GM20431 (cell line): ENCODE data around the gene RBM38.

Experiments
- in situ Hi-C: fragments of 300-500 bp; cut with MseI, MboI; formaldehyde crosslinking; loops from one replicate; pipeline ENCODE4 v1.15.0; 2020; ENCODE audit warnings: low sequenced_read_pairs; ENCODE audit not compliant: unreplicated experiment

RBM38 gene

GRCh38 chr20:57400231-57400701 is 9.1 kb downstream of the RBM38 start:
- in situ Hi-C loops: no loop called here

- in situ Hi-C loops: no loop called here
Observed at GRCh38 chr20:57400821-57401564, 9.8 kb downstream of the RBM38 start.

- in situ Hi-C loops: no loop called here
Observed at GRCh38 chr20:57401565-57401918, 10.3 kb downstream of the RBM38 start.

- in situ Hi-C loops: no loop called here
Observed at GRCh38 chr20:57402206-57403125, 11.3 kb downstream of the RBM38 start.

GRCh38 chr20:57403216-57403615 is 12.0 kb downstream of the RBM38 start:
- in situ Hi-C loops: no loop called here

- in situ Hi-C loops: no loop called here
Observed at GRCh38 chr20:57404006-57404405, 12.8 kb downstream of the RBM38 start.

- in situ Hi-C loops: no loop called here
Observed at GRCh38 chr20:57404419-57405072, 13.3 kb downstream of the RBM38 start.

- in situ Hi-C loops: no loop called here
Observed at GRCh38 chr20:57405236-57406016, 14.2 kb downstream of the RBM38 start.

GRCh38 chr20:57407541-57407956 is 16.4 kb downstream of the RBM38 start:
- in situ Hi-C loops: no loop called here

GRCh38 chr20:57408131-57408530 is 16.9 kb downstream of the RBM38 start:
- in situ Hi-C loops: no loop called here

GRCh38 chr20:57408536-57409233 is 17.5 kb downstream of the RBM38 start:
- in situ Hi-C loops: no loop called here

- in situ Hi-C loops: no loop called here
Observed at GRCh38 chr20:57409316-57409671, 18.1 kb downstream of the RBM38 start.

GRCh38 chr20:57409672-57410397 is 18.6 kb downstream of the RBM38 start:
- in situ Hi-C loops: no loop called here

- in situ Hi-C loops: no loop called here
Observed at GRCh38 chr20:57410398-57410920, 19.3 kb downstream of the RBM38 start.

GRCh38 chr20:57410924-57411323 is 19.7 kb downstream of the RBM38 start:
- in situ Hi-C loops: no loop called here

- in situ Hi-C loops: no loop called here
Observed at GRCh38 chr20:57411406-57412283, 20.4 kb downstream of the RBM38 start.

- in situ Hi-C loops: no loop called here
Observed at GRCh38 chr20:57412347-57413029, 21.3 kb downstream of the RBM38 start.
